ENCODE measurements around the gene TIMM13.

DNA sequence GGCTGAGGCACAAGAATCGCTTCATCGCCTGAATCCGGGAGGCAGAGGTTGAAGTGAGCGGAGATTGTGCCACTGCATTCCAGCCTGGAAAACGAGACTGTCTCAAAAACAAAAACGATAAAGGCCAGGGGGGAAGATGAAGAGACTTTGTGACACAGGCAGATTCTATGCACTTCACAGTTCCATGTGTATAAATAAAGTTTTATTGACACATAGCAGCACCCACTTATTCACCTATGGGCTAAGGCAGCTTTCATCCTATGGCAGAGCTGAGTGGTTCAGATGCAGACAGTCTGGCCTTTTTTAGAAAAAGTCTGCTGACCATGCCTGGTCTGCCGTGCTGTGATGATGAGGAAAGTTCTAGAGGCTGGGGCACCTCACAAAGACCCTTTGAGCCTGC lies 23.8 kb upstream of the TIMM13 start:
- TF ChIP-seq, protein P1, sequence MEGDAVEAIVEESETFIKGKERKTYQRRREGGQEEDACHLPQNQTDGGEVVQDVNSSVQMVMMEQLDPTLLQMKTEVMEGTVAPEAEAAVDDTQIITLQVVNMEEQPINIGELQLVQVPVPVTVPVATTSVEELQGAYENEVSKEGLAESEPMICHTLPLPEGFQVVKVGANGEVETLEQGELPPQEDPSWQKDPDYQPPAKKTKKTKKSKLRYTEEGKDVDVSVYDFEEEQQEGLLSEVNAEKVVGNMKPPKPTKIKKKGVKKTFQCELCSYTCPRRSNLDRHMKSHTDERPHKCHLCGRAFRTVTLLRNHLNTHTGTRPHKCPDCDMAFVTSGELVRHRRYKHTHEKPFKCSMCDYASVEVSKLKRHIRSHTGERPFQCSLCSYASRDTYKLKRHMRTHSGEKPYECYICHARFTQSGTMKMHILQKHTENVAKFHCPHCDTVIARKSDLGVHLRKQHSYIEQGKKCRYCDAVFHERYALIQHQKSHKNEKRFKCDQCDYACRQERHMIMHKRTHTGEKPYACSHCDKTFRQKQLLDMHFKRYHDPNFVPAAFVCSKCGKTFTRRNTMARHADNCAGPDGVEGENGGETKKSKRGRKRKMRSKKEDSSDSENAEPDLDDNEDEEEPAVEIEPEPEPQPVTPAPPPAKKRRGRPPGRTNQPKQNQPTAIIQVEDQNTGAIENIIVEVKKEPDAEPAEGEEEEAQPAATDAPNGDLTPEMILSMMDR (IDR thresholded peaks at IDR 0.05; ENCODE audit: poor library complexity), result no peak
- no peak for TF ChIP-seq EZH2 (IDR thresholded peaks at IDR 0.05; ENCODE audit: borderline replicate concordance)

Data from hepatocyte (in vitro differentiated cells).